EH (cell line): Measurements from ENCODE around the gene CLEC20A.

Experiments used
- DNase-seq: peaks from one replicate; pipeline ENCODE4 v3.0.0-alpha.2; 2015; ENCODE audit warnings: low read depth

Gene CLEC20A

GRCh38 chr1:178496410-178497135 is at the start of gene CLEC20A:
CLEC20A (minus strand) TSS chr1:178496964; CDS start chr1:178496939, 25 bp downstream.
- DNase-seq: no peak

DNA sequence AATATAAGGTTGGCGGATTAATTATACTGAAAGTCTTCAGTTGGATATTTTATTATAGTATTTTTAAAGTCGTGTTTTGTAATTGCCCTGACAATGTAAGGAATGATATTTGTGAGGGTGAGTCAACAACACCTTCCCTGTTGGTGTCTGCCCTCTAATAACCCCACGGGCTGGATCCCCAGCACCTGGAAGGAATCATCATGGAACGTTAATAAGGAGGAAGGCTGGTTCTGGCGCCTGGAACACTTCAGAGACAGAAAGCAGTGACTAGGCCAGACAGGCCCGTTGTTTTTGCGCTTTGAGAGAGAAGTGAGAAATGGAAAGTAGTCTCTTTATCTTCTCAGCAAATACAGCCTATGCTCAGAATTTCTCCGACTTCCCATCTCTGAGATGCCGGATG is 47.8 kb upstream of the CLEC20A start:
- peak; percentile 40 for DNase-seq

DNA sequence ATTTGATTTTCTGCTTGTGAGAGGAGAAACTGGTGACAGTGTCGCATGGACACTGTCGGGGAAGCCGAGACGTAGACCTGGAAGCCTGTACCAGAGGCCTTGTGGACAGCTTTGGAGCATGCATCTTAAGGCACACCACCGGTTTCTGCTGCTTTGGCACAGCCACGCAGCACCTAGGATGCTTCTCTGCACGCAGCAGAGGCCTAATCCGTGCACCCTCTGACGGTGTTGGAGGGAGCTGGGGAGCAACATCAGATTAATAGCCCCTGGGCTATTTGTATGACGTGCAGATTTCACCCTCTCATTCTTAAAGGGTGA is 46.5 kb upstream of the CLEC20A start:
- no peak for DNase-seq

DNA sequence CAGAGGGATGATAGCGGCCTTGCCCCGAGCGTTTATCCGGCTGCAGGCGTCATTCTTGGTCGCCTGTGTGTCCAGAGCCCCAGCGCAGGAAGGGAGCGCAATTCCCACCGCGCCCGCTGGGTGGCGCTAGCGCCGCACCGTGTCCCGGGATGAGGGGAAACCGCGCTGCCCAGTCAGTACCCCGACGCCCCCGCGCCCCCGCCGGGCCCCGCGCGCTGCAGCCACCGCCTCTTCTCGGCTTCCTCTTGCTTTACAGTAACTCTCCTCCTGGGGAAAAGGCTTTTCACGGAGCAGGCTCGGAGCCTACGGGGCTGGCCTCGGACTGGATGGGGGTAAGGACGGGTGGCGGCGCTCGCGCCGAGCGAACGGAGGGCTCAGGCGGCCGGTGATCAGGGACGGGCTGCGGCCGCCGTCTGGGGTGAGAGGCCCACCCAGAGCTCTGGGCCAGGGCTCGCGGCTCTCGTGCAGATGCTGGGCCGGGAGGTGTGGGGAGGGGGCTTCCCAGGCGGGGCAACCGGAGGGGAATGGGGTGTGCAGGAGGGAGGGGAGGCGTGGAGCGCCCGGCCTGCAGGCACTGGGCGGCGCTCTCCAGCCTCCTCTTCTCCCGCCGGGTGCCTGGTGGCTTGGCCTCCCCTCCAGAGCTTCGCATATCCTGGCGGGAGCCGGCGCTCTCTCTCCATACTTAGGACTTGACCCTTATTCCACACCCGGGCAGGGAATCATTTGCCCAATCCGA is 46.0 kb upstream of the CLEC20A start:
- peak; percentile 93 for DNase-seq

DNA sequence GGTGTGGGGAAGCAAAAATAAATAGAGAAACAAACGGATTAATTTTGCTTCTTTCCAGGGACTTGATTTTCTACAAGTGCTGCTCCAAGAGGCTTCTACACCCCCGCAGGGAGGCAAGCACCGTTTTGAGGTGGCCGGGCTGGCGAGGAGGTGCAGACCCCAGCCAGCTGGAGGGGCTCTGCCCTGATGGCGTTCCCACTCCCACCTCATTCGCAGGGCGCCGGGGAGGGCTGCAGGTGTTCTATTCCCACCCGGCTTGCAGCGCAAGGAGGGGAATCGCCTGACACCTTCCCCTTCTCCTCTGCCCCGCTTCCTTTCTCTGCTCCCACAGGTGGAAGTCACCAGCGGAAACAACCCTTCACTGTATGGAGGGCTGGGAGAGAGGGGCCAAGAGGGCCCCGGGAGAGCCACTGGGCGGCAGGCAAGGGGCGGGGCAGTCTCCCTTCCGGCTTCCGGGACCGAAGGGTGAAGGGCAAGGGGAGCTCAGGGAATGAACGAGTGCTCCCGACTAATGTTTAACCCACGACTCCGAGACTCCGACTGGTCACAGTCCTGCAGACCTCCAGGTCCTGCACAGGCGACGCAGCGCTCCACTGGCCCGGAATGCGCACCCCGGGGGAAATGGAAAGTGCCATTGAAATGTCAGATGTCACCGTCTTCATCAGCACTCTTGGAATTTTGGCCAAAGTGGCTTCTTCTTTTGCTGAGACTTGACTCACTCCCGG is 45.2 kb upstream of the CLEC20A start:
- no peak for DNase-seq

DNA sequence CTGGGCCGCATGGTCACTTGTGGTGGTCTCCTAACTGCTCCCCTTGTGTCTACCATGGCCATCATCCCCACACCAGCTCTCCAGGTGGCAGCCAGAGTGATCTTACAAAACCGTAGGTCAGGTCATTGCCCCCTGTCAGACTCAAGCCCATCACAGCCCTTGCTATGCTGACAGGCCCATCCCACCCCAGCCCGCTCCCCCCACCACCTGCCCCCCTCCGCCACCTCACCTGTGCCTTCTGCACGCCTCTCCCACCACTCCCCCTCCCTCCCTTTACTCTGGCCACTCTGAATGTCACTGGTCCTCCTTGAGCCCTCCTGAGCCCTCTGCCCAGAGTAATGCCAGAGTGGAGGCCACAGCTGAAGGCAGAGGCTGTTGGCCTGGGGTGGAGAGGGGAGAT is 44.6 kb upstream of the CLEC20A start:
- DNase-seq: no peak

- DNase-seq: peak; percentile 96
Observed at GRCh38 chr1:178540646-178541045, 43.9 kb upstream of the CLEC20A start.

DNA sequence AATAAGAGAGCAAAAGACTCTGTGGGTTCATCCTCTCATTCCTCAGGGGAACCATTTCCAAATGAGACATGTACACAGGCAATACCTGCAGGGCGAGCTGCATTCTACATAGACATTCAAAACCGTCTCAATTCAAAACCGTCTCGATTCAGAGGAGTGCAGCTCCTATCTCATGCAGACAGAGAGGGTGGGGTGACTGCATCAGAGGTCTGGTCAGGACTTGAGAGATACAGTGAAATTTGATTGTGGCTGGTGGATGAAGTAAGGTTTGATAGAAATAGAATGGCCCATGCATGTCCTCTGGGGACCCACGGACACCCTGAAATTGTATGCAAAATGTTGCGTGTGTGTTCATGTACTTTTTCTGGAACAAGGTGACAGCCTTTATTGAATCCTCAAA is 43.4 kb upstream of the CLEC20A start:
- no peak for DNase-seq

- no peak for DNase-seq
Observed at GRCh38 chr1:178539291-178539690, 42.5 kb upstream of the CLEC20A start.

- DNase-seq: peak; percentile 89
Observed at GRCh38 chr1:178538192-178538916, 41.6 kb upstream of the CLEC20A start.

DNA sequence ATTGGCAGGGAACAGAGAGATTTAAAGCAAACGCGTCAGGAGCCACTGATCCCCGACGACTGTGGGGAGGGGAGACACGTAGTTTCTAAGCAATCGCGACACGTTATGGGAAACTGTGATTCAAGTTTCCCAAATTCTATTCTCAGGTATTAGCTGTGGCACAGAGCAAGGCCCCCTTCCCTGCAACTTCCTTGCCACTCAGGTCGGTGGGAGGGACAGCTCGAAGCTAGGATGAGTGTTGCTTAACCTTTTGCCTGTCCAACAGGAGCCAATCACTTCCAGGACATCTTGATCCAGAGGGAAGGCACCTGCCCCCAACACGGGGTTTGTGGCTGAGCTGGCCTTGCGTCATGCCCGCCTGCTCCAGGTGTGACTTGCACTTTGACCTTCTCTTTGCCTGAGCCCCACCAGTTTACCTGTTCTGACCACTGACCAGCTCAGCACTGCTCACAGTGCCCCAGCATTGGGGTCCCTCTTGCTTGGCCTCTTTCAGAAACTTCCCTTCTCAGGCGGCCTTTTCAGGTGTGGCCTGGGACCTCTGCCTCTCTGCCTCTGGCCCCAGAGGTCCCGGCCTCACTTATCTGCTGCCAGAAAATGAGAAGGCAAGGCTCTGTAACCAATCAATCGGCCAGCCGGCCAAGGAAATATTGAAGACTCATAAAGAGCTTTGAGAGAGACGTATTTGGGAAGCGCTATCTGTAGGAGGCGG is 40.8 kb upstream of the CLEC20A start:
- no peak for DNase-seq

DNA sequence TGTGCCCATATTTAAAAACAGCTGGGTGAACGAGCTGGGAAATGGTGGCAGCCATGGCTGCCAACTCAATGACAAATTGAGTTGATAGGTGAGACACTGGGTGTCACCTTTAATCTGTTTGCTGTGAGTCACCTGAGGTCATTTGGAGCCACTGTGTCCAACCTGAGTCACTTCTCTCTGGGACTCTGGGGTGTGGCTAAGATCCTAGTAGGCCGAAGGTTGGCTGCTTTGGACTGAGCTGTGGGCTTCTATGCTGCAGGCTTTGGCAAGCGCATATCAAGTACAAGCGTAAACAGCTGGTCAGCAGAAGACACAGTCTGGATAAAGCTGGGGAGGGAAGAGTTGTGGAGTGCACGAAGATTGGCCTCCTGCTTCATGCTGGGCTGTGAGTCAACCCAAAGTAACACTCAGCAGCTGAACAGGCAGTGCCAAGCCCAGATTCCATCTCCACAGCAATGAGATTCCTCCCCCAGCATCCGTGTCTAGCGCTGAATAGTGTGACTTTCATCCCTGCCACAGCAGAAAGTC is 40.1 kb upstream of the CLEC20A start:
- DNase-seq: peak; percentile 99

- no peak for DNase-seq
Observed at GRCh38 chr1:178536329-178536728, 39.6 kb upstream of the CLEC20A start.

GRCh38 chr1:178534137-178534868 is 37.5 kb upstream of the CLEC20A start:
- no peak for DNase-seq

DNA sequence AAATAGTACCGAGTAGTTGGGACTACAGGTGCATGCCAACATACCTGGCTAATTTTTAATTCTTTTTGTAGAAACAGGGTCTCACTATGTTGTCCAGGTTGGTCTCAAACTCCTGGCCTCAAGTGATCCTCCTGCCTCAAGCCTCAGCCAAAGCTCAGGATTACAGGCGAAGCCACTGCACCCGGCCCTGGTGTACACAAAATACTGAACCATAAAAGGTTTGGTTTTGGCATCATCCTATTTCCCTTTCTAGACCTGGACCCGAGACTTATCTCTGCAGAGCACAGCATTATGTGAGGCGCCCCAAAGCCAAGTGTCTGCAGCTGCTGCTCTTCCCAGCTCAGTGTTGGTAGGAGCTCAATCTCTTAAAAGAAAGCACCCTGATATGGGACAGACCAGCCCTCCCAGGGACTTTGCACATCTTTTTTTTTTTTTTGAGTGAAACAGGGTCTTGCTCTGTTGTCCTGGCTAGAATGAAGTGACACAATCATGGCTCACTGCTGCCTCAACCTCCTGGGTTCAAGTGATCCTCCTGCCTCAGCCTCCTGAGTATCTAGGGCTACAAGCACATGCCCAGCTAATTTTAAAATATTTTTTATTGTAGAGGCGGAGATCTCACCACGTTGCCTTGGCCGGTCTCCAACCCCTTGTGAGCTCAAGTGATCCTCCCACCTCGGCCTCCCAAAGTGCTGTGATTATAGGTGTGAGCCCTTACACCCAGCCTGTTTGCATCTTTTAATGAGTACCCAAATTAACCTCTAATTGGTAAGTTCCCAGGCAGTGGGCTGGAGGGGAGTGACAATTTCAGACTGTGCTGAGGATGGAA is 36.6 kb upstream of the CLEC20A start:
- DNase-seq: no peak

DNA sequence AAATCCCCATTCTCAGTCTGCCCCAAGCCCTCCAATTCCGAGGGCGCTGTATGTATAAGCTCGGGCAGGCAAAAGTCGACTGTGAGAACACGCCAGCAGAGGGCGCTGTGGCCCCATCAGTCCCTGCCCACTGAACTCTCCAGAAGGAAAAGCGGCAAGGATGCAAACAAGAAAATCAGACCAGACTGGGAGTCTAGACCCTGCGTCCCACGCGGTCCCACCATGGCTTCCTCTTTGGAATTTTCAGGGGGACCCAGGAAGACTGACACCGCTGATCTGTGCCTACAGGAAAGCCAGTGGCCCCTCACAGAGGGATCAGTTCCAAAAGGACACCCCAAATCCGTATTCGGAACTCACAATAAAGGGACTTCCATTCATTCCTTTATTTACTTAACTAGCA is 35.6 kb upstream of the CLEC20A start:
- DNase-seq: peak; percentile 81

- DNase-seq: no peak
Observed at GRCh38 chr1:178531887-178532286, 35.1 kb upstream of the CLEC20A start.

DNA sequence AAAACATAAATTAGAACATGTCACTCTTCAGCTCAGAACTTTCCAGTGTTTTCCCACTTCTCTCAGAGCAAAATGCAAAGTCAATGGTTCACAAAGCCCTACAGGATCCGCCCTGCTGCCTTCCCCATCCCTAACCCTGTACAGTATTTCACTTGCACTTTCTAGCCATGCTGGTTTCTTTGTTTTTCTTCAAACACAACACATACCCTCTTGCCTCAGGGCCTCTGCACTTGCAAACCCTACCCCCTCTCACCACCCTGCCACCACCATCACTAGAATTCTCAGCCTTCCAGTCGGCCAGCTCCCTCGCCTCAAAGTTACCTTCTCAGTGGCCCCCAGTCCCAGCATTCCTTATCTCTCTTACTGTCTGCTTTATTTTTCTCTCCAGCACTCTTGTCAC is 33.7 kb upstream of the CLEC20A start:
- DNase-seq: no peak

- peak; percentile 93 for DNase-seq
Observed at GRCh38 chr1:178530037-178530402, 33.3 kb upstream of the CLEC20A start.
